B cell (primary cell): ENCODE measurements around the gene LSG1.

Source experiments
- CTCF ChIP-seq: fragments of 200-600 bp; IDR thresholded peaks from one replicate; pipeline ENCODE4 v1.8.0; 2022; ENCODE audit warnings: antibody characterized with exemption, mild to moderate bottlenecking
- EZH2 ChIP-seq: IDR thresholded peaks from 2 replicates; pipeline ENCODE4 v1.6.1; 2012; ENCODE audit warnings: borderline replicate concordance, low read depth, mild to moderate bottlenecking, moderate library complexity, low read length; ENCODE audit not compliant: insufficient read depth, poor library complexity, severe bottlenecking

GRCh38 chr3:194596906-194597305, 75.1 kb downstream of the LSG1 start:
- TF ChIP-seq CTCF: no peak
- TF ChIP-seq EZH2: no peak
